Activated CD4-positive, alpha-beta memory T cell treated with anti-CD3 and anti-CD28 coated beads for 36 hours (primary cell): ENCODE measurements around the gene DFFB. TPM values are rescaled to one million over a fixed set of nuclear protein-coding genes. Genes with fewer than 3 reads are reported as not detected.

Source experiments
- CTCF ChIA-PET: fragments of 350-600 bp; sonication (Branson Sonifier 250); formaldehyde crosslinking; loops from one replicate; lab custom pipeline; 2021; ENCODE audit warnings: antibody characterized with exemption, inconsistent platforms; lab: Charles Lee
- POLR2A ChIA-PET: fragments of 350-600 bp; sonication (Branson Sonifier 250); formaldehyde crosslinking; loops from one replicate; lab custom pipeline; 2021; ENCODE audit warnings: antibody characterized with exemption; lab: Charles Lee
- DNase-seq: peaks from one replicate; pipeline ENCODE4 v3.0.0-alpha.2; 2020
- H3K27ac Mint-ChIP-seq: one replicate; pipeline ENCODE4 v1.8.0; 2021; ENCODE audit warnings: mixed read lengths
- H3K27me3 Mint-ChIP-seq: one replicate; pipeline ENCODE4 v1.8.0; 2021; ENCODE audit warnings: mixed read lengths
- H3K36me3 Mint-ChIP-seq: one replicate; pipeline ENCODE4 v1.8.0; 2021; ENCODE audit warnings: mixed read lengths
- H3K4me1 Mint-ChIP-seq: one replicate; pipeline ENCODE4 v1.8.0; 2021; ENCODE audit warnings: low read depth, mixed read lengths
- H3K4me3 Mint-ChIP-seq: one replicate; pipeline ENCODE4 v1.8.0; 2021; ENCODE audit warnings: mild to moderate bottlenecking, mixed read lengths
- H3K9me3 Mint-ChIP-seq: one replicate; pipeline ENCODE4 v1.8.0; 2021; ENCODE audit warnings: mixed read lengths
- intact Hi-C: fragments of 100-400 bp; cut with micrococcal nuclease; formaldehyde crosslinking; loops from one replicate; pipeline ENCODE4 v1.15.1; 2023
- total RNA-seq, 2 experiments: library from RNA; stranded (reverse); gene quantifications; one replicate each; pipeline ENCODE4 v1.2.3, GENCODE V29; 2021

DFFB gene
- total RNA-seq, 2 experiments from 2014 or later: 7.5 to 8.3 TPM

- intact Hi-C loops: no loop called here
- ChIA-PET CTCF (no interaction called here), POLR2A (no interaction called here)
- Mint-ChIP-seq H3K36me3 (peaks cover 40% of the 10 kb centered on the region), H3K9me3 (peaks cover 4% of the 10 kb centered on the region), H3K4me3 (no peak overlapping the region), H3K27me3 (no peaks in the 10 kb centered on the region), H3K27ac (no peak overlapping the region), H3K4me1 (peaks cover 37% of the 10 kb centered on the region)
- no peak for DNase-seq
Observed at GRCh38 chr1:3892748-3893147, 35.5 kb downstream of the DFFB start.

GRCh38 chr1:3893190-3893589 lies 35.9 kb downstream of the DFFB start:
- CTCF ChIA-PET: no interaction called here
- POLR2A ChIA-PET: no interaction called here
- DNase-seq: no peak
- no peaks in the 10 kb centered on the region for H3K27me3 Mint-ChIP-seq
- peaks cover 42% of the 10 kb centered on the region for H3K36me3 Mint-ChIP-seq
- intact Hi-C loops: no loop called here
- H3K4me3 Mint-ChIP-seq: no peak overlapping the region
- H3K27ac Mint-ChIP-seq: no peak overlapping the region
- H3K4me1 Mint-ChIP-seq: peaks cover 41% of the 10 kb centered on the region
- H3K9me3 Mint-ChIP-seq: peaks cover 8% of the 10 kb centered on the region

GRCh38 chr1:3894626-3895278 lies 37.5 kb downstream of the DFFB start:
- CTCF ChIA-PET: no interaction called here

GRCh38 chr1:3895279-3895950 lies 38.1 kb downstream of the DFFB start:
- intact Hi-C loops: no loop called here
- peaks cover 32% of the 10 kb centered on the region for H3K36me3 Mint-ChIP-seq
- no peak overlapping the region for H3K27ac Mint-ChIP-seq
- no peak for DNase-seq
- CTCF ChIA-PET: interaction anchor here (1.4 kb wide), 1 partner anchor 11 kb away, joined by 4 read pairs; no protein-coding TSS in a partner anchor
- peaks cover 44% of the 10 kb centered on the region for H3K4me1 Mint-ChIP-seq
- H3K4me3 Mint-ChIP-seq: no peak overlapping the region
- no peaks in the 10 kb centered on the region for H3K27me3 Mint-ChIP-seq
- H3K9me3 Mint-ChIP-seq: peaks cover 13% of the 10 kb centered on the region
- POLR2A ChIA-PET: interaction anchor here (1.1 kb wide), 1 partner anchor 12 kb away, joined by 3 read pairs; no protein-coding TSS in a partner anchor

More at GRCh38 chr1:3894626-3895278, 37.5 kb downstream of the DFFB start:
- H3K27ac Mint-ChIP-seq: no peak overlapping the region
- H3K27me3 Mint-ChIP-seq: no peaks in the 10 kb centered on the region
- POLR2A ChIA-PET: interaction anchor here (1.1 kb wide), 1 partner anchor 11 kb away, joined by 3 read pairs; no protein-coding TSS in a partner anchor
- peaks cover 37% of the 10 kb centered on the region for H3K36me3 Mint-ChIP-seq
- no peak overlapping the region for H3K4me3 Mint-ChIP-seq
- DNase-seq: no peak
- peaks cover 51% of the 10 kb centered on the region for H3K4me1 Mint-ChIP-seq
- H3K9me3 Mint-ChIP-seq: peaks cover 13% of the 10 kb centered on the region
- intact Hi-C loops: no loop called here

GRCh38 chr1:3895951-3896325 lies 38.7 kb downstream of the DFFB start:
- no peak for DNase-seq
- ChIA-PET POLR2A (interaction anchor here (1.1 kb wide), 1 partner anchor 13 kb away, joined by 3 read pairs; no protein-coding TSS in a partner anchor), CTCF (interaction anchor here (1.4 kb wide), 1 partner anchor 11 kb away, joined by 4 read pairs; no protein-coding TSS in a partner anchor)
- intact Hi-C loops: no loop called here
- Mint-ChIP-seq H3K4me1 (peaks cover 39% of the 10 kb centered on the region), H3K27me3 (no peaks in the 10 kb centered on the region), H3K9me3 (peaks cover 13% of the 10 kb centered on the region), H3K4me3 (no peak overlapping the region), H3K27ac (no peak overlapping the region), H3K36me3 (peaks cover 26% of the 10 kb centered on the region)

- intact Hi-C loops: no loop called here
- peaks cover 23% of the 10 kb centered on the region for H3K36me3 Mint-ChIP-seq
- no peak overlapping the region for H3K4me3 Mint-ChIP-seq
- H3K9me3 Mint-ChIP-seq: peaks cover 13% of the 10 kb centered on the region
- H3K4me1 Mint-ChIP-seq: peaks cover 34% of the 10 kb centered on the region
- no peak for DNase-seq
- H3K27me3 Mint-ChIP-seq: no peaks in the 10 kb centered on the region
- ChIA-PET POLR2A (no interaction called here), CTCF (interaction anchor here (1.4 kb wide), 1 partner anchor 10 kb away, joined by 4 read pairs; no protein-coding TSS in a partner anchor)
- no peak overlapping the region for H3K27ac Mint-ChIP-seq
Observed at GRCh38 chr1:3896396-3897000, 39.2 kb downstream of the DFFB start.

GRCh38 chr1:3898475-3898735 lies 41.1 kb downstream of the DFFB start:
- Mint-ChIP-seq H3K9me3 (peaks cover 13% of the 10 kb centered on the region), H3K27me3 (no peaks in the 10 kb centered on the region), H3K4me3 (peak overlapping the region; percentile 95), H3K27ac (no peak overlapping the region), H3K36me3 (peaks cover 17% of the 10 kb centered on the region), H3K4me1 (peaks cover 39% of the 10 kb centered on the region)
- ChIA-PET CTCF (interaction anchor here (0.6 kb wide), 1 partner anchor 27 kb away, joined by 3 read pairs; no protein-coding TSS in a partner anchor), POLR2A (no interaction called here)
- intact Hi-C loops: no loop called here
- no peak for DNase-seq

- ChIA-PET CTCF (interaction anchor here (0.6 to 2.8 kb wide), 4 partner anchors 8 to 123 kb away, joined by 3 to 13 read pairs (median 10); partner anchors contain the start of genes CEP104 and DFFB), POLR2A (interaction anchor here (1.0 to 1.7 kb wide), 3 partner anchors 14 to 43 kb away, joined by 3 to 5 read pairs (median 5); partner anchors contain the start of genes CEP104 and DFFB)
- Mint-ChIP-seq H3K9me3 (peaks cover 13% of the 10 kb centered on the region), H3K27ac (peak overlapping the region; percentile 73), H3K27me3 (no peaks in the 10 kb centered on the region), H3K4me1 (peaks cover 44% of the 10 kb centered on the region), H3K36me3 (peaks cover 17% of the 10 kb centered on the region), H3K4me3 (peak overlapping the region; percentile 95)
- no peak for DNase-seq
- intact Hi-C loops: no loop called here
Observed at GRCh38 chr1:3898994-3899753, 41.9 kb downstream of the DFFB start.

GRCh38 chr1:3899754-3900149 lies 42.5 kb downstream of the DFFB start:
- Mint-ChIP-seq H3K4me1 (peaks cover 47% of the 10 kb centered on the region), H3K9me3 (peaks cover 13% of the 10 kb centered on the region), H3K27ac (peak overlapping the region; percentile 95), H3K36me3 (peaks cover 17% of the 10 kb centered on the region), H3K27me3 (no peaks in the 10 kb centered on the region), H3K4me3 (peak overlapping the region; percentile 95)
- ChIA-PET CTCF (interaction anchor here (1.6 to 2.8 kb wide), 3 partner anchors 9 to 124 kb away, joined by 8 to 13 read pairs (median 11); partner anchors contain the start of genes CEP104 and DFFB), POLR2A (interaction anchor here (0.6 to 1.7 kb wide), 4 partner anchors 14 to 223 kb away, joined by 3 to 5 read pairs (median 4); partner anchors contain the start of genes CEP104 and DFFB)
- DNase-seq: no peak
- intact Hi-C loops: loop anchor here (1.0 to 10.0 kb wide), 6 partner anchors 8 to 275 kb away; partner anchors contain the start of genes CEP104, DFFB, LRRC47 and SMIM1

- Mint-ChIP-seq H3K27me3 (no peaks in the 10 kb centered on the region), H3K9me3 (peaks cover 13% of the 10 kb centered on the region), H3K36me3 (peaks cover 17% of the 10 kb centered on the region), H3K27ac (peak within 1 kb of the TSS; percentile 95), H3K4me3 (peak within 1 kb of the TSS; percentile 95), H3K4me1 (peaks cover 47% of the 10 kb centered on the region)
- intact Hi-C loops: loop anchor here (1.0 to 10.0 kb wide), 6 partner anchors 9 to 276 kb away; partner anchors contain the start of genes CEP104, DFFB, LRRC47 and SMIM1
- ChIA-PET POLR2A (interaction anchor here (0.6 to 1.7 kb wide), 4 partner anchors 15 to 222 kb away, joined by 3 to 5 read pairs (median 4); partner anchors contain the start of genes CEP104 and DFFB), CTCF (interaction anchor here (1.6 to 2.8 kb wide), 3 partner anchors 10 to 125 kb away, joined by 8 to 13 read pairs (median 11); partner anchors contain the start of genes CEP104 and DFFB)
- DNase-seq: peak; percentile 93
Observed at GRCh38 chr1:3900150-3900968, 43.1 kb downstream of the DFFB start, which contains the start of gene C1orf174. TSS of gene C1orf174 (minus strand) at chr1:3900272. CDS start at chr1:3900186, 86 bp downstream.
